CD4-positive, alpha-beta T cell treated with Interleukin-15 for 4 hours (primary cell): ENCODE results near the gene FAM163B.

Experiments used
- DNase-seq: peaks from one replicate; pipeline ENCODE4 v3.0.0-alpha.2; 2020; ENCODE audit warnings: low spot score

The FAM163B gene

DNA sequence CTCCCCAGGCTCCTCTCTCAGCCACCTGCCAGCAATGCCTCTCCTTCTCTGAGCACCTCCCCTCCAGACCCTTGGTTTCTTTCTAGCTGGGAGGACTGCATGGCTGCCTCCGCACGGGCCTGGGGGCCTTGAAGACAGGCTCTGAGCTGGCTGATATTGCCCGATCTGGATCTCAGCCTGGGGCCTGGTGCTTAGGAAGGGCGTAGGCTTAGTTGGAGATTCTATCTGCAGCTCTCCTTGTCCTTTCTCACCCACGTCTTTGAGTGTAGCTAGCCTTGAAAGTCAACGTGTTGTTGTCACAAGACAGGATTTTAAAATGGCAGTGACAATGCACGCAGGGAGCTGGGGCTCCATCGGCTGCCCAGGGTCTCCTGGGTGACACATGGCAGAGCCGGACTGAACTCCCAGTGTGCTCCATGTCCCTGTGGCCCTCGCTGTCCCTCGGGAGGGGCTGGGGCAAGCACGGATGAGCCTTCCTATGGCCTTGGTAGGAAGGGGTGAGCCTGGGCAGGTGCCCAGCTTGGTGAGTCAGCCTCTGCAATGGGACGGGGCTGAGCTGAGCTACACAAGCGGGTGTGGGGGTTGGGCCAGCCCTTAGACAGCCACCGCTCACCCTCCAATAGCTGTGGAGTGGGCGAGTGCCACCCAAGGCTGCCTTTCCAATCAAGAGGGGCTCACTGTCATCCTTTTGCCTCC lies 65.3 kb downstream of the FAM163B start:
- no peak for DNase-seq

DNA sequence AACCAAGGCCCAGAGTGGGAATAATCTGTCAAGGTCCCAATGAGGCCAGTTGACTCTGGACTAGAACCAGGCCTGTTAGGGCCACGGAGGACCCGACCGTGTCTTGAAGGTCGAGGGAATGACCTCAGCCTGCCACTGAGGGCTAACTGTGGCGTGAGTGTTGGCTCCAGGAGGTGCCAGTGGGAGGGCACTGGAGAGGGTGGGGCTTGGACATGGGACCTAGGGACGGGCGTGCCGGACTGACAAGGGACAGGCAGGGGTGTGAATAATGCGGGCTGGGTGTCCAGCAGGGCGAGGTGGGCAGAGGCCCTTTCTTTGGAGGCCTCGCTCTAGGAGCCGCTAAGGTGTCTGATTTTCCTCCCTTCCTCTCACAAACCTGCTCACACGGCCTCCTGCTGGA lies 67.2 kb downstream of the FAM163B start:
- no peak for DNase-seq

DNA sequence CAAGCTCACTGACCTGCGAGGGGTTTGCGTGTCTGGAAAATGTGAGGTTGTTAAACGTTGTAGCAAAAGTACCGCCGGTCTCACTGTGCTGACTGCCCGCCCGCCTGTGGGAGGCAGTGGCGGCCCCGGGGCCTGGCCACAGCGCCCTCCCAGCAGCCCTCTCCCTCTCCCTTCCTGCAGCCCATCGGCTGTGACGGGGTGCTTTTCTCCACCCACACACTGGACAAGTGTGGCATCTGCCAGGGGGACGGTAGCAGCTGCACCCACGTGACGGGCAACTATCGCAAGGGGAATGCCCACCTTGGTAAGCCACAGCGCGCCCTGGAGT lies 68.5 kb downstream of the FAM163B start:
- no peak for DNase-seq

DNA sequence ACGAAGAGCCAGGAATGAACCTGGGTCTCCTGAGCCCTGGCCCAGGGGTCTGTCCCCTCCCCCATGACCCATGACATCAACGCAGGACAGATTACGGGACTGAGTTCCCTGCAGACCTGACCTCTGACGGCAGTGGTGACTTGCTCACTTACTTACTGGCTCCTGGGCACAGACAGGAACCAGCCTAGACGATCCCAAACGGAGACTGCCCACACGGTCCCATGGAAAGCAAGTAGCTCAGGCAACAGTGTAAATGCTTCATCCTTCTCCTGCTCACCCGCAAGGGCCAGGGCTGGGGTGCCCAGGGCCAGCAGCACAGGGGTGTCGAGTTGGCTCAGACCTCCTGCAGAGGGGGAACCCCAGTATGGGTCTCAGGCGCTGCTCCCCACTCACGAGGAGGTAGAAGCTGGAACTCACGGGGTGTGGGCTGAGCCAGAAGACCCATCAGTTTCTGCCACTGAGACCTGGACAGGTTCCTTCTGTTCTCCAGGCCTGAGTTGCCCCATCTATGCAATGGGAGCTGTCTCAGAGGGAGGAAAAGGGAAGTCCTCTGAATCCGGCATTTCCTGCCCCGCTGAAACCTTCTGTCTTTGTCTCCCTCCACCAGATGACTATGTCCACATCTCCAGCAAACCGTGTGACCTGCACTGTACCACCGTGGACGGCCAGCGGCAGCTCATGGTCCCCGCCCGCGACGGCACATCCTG lies 69.0 kb downstream of the FAM163B start:
- DNase-seq, result no peak

DNA sequence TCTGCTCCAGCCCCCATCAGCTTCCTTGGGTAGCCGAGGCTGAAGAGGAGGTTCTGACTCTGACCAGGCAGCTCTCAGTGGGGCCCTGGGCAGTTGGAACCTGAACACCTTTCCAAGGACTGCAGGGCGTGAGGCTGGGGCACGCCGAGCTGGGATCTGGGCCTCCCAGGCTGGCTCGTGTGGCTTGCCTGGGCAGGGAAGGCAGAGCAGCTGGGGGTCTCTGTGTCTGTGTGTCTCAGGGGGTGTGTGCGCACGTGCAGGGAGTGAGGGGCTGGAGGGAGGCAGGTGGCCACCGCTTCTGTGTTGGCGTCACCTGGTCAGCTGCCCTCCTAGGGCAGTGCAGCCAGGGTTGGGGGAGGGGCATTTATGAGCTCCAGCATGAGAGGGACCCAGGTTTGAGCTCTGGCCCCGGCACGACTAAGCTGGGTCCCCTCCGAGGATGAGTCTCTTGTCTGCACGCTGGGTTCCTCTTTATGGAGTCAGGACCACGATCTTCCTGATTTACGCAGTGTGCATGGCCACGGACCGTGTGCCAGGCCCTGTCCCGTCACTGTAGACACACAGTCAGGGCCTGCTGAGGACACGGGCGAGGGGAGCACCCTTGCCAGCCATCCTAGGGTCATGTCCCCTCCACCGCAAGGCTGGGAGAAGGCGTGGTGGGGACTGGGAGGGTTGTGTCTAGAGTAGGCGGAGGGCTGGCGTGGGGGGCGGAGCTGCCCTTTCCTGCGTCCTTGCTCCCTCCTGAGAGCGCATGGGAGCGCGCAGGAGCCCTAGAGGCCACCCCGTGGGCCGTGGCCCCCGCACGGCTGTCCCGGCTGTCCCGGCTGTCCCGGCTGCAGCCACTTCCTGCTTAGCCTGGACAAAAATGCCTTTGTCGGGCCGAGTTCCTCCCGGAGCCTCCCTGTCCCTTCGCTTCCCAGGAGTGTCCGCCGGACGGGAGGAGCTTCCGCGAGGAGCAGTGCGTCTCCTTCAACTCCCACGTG lies 70.0 kb downstream of the FAM163B start:
- DNase-seq, result no peak

DNA sequence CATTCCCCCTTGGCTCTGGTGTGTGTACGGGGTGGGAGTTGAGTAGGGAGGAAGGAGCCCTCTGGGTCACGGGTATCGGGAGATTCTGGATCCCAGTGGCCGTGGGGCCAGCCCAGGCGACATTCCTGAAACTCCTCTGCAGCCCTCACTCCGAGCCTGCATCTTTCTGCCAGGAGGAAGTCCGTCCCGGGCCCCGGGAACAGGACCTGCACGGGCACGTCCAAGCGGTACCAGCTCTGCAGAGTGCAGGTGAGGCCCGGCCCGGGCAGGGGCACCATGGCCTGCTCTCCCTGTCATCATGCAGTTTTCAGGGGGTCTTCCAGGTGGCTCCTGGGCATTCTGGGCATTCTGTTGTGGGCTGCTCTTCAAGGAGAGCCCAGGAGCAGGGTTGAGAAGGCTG lies 71.0 kb downstream of the FAM163B start:
- no peak for DNase-seq

DNA sequence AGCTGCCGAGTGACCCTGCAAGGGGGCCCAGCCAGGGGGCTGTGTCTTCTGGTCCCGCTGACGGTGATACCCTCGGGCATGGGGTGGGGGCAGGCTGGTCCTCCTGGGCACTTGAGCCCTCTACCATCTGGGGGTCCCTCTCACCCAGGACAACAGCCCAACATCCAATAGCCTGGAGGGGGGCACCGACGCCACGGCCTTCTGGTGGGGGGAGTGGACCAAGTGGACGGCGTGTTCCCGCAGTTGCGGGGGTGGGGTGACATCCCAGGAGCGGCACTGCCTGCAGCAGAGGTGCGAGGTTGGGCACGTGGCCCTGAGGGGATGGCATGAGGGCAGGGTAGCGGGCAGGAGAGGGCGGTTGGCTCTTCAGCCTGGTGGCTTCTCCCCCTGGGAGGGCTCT lies 71.9 kb downstream of the FAM163B start:
- no peak for DNase-seq

DNA sequence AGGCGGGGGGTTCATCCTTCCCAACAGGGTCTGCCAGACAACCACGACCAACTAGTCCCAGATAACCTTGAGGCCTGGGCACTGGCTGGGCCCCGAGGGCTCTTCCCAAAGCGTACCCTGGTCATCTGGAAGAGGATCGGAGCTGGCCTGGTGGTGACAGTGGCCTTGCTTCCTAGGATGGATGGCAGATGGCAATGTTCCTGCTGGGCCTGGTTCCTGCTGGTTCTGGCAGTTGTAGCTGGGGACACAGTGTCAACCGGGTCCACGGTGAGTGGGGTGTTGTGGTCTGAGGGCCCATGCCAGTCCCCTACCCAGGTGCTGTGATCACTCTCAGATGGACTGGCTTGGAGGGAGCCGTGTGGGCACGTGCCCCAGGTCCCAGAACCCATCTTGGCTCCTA lies 72.7 kb downstream of the FAM163B start:
- DNase-seq, result no peak

DNA sequence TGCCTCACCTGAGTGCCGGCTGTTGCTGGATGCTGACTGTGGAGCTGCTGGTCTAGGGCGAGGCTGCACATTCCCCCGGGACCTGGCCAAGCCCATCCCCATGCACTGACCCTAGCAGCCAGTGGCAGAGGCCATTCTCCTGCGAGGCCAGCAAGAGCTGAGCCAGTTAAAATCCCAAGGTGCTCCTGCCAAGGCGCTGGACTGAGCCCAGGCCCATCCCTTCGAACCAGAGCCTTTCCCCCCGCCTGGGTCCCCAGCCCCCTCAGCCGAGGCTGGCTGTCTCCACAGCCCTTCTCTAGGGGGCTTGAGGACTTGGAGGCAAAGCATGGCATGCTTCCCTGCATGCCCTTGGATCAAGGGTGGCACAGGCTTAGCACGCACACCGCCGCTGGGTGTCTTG lies 73.1 kb downstream of the FAM163B start:
- no peak for DNase-seq

DNA sequence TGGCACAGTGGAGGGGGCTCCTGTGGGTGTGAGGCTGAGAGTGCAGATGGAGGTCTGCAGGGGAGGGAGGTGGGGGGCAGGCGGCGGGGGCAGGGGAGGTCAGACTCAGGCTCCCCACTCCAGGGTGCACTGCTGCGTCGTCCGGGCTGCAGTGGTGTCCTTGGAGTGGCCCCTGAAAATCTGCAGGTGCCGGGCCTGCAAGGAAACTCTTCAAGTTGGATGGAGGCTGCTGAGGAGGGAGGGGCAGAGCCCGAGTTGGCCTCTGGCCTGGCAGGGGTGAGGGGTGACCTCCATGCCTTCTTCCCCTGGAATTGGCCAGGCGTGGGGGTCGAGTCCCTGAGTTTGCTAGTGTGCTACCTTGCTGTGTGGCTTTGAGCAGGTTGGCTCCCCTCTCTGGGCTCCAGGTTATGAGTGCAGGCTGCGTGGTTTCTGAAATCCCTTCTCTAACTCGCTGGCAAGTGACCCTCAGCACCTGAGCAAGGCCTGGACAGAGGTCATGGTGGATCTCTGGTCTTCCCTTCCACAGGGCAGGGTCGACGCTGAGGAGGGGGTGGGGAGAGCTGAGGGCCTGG lies 73.8 kb downstream of the FAM163B start:
- DNase-seq, result no peak

DNA sequence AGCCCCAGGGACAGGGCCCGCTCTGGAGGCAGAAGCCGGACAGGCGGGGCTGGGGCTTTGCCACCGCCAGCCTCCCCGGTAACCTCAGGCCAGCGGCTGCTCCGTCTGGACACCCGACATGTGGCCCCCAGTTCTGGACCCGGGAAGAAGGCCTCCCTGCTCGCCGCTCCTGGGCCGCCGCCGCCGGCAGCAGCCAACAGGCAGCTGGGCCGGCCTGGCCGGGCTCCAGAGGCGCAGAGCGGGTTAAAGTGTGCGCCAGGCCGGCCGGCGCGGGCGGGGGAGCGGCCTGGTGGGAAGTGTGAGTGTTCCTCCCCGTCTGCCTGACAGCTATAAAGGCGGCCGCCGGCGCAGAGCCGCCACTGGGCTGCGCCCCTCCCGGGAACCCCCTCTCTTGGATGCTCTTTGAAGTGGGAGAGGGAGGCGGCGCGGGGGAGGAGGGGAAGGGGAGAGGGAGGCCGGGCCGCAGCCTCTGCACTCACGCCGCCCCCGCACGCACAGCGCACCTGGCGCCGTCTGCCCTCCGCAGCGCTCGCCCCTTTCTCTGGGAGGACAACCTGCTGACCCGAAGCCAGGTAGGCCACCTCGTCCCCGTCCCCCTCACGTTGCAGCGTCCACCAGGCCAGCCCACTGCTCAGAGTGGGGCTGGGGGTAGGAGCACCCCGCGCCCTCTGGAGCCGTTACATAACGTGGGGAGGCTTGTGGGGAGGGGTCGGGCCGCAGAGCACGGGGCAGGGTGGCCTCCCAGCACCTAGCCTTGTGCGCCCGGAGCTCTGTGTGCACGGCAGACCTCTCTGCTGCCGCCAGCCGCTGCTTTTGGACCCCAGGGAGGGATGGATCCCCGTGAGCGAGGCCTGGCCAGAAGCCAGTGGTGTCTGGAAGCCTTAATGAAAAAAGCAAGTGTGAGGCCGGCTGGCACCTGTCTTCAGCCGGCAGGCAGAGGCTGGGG lies 74.6 kb downstream of the FAM163B start, which contains the start of gene ADAMTSL2:
TSS of gene ADAMTSL2 (plus strand) at position 359 of the 946 bp plus-strand sequence. CDS start 2,009 bp downstream, outside the sequence.
- DNase-seq, result peak; percentile 27

DNA sequence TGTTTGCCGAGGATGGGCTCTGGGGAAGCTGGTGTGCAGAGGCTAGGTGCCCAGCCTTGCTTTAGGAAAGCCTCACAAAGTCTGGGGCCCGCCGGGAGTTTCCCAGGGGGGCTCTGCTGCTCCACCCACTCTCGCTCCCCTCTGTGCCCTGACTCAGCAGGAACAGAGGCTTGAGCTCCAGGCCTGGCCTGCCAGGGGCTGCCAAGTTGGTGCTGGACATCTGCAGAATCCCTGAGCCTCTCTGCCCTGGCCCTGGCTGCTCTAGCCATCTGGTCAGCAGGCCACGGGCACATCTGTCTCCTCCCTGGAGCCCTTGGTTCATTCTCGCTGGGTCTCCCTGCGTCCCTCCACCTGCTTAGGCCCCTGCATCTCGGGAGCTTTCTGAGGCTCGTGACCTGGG lies 75.3 kb downstream of the FAM163B start:
- no peak for DNase-seq

DNA sequence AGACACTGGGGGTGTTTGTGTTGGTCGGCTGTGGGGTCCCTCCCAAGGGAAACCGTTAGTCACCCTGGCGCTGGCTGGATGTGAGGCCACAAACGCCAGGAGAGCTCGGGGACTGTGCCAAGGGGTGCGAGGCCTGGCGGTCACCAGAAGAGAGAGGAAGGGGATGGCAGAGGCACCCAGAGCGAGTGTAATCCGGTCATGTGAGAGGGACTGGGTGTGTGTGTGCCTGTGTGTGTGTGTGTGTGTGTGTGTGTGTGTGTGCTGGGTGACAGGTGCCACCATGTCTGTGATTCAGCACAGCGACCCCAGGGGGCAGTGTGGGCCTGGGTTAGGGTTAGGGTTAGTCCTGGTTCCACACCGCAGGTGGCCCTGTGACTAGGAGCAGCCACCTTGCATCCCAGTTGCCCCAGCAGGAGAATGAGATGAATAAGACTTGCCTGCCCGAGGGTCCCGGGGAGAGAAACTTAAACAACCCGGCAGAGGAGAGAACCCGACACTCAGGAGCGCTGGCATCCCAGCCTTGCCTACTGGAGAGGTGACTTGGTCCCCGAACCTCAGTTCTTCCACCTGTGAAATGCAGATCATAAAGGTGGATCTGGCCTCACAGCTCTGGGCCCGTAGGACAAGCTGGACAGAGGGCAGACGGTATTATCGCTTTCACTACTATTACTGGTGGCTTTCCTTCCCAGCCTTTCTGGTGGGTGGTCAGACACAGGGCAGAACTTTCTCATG lies 76.1 kb downstream of the FAM163B start:
- DNase-seq, result peak; percentile 53

DNA sequence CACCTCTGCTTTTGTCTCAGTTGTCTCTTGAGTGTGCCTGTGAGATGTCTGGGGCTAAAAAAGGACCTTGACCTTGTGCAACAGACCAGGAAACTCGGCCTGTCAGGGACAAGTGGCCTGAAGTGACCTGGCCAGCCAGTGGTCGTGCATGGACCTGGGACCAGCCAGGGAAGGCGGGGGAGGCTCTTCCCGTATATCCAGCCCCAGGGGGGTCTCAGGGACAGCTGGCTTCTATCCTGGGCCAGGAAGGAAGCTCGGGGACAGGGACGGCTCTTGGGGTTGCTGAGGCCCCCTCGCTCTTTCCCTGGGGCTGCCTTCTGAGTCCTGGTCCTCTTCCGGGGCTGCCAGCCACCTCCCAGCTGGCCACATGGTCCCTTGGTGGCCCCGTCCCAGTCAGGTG lies 77.9 kb downstream of the FAM163B start:
- no peak for DNase-seq

DNA sequence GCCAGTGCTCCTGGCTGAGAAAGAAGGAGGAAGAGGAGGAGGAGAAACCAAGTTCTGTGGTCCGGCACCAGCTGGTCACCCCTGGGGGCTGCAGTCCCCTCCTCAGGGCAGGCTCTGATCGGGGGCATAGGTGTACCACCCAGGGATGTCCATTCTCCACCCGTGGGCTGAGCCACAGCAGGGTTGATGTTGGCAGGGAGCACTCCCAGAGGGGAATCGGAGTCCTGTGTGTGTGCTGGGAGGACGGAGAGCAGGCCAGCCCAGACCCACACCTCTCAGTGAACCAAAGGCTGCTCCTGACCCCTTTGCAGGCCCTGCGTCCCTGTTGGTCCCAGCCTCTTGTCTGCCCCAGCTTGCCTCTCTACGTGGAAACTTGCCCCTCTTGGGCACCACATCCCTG lies 79.3 kb downstream of the FAM163B start:
- no peak for DNase-seq

DNA sequence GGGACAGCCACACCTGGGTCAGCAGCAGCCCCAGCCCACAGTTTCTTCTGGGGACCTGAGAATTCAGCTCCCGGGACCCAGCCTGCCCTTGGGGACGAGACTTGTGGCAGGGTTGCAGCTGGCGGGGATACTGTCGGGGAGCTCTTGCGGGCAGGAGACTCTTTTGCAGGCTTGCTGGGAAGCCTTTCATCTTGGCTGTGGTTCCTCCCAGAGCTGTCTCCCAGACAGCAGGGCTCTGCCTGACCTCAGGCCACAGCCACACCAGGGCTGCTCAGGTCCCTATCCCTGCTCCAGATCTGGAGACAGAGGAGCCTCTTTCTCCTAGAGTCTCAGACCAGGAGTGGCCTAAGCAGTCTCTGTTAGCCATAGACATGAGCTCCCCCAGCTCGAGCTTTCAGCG lies 79.7 kb downstream of the FAM163B start:
- DNase-seq, result no peak

DNA sequence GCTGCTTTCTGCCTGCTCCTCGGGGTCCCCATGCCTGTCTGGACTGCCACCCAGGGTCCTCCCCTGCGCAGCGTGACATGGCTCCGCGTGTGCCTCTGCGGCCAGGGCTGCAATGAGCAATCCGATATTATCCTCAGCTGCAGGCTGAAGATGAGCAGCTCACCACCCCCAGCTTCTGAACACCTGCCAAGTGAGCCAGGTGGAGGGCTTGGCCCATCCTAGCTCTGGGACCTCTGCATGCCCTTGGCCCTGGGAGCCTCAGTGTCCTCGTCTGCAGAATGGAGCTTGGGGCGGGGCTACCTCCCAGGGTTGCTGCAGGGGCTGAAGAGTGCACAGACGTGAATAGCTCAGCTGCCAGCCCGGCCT lies 80.3 kb downstream of the FAM163B start:
- DNase-seq, result no peak

DNA sequence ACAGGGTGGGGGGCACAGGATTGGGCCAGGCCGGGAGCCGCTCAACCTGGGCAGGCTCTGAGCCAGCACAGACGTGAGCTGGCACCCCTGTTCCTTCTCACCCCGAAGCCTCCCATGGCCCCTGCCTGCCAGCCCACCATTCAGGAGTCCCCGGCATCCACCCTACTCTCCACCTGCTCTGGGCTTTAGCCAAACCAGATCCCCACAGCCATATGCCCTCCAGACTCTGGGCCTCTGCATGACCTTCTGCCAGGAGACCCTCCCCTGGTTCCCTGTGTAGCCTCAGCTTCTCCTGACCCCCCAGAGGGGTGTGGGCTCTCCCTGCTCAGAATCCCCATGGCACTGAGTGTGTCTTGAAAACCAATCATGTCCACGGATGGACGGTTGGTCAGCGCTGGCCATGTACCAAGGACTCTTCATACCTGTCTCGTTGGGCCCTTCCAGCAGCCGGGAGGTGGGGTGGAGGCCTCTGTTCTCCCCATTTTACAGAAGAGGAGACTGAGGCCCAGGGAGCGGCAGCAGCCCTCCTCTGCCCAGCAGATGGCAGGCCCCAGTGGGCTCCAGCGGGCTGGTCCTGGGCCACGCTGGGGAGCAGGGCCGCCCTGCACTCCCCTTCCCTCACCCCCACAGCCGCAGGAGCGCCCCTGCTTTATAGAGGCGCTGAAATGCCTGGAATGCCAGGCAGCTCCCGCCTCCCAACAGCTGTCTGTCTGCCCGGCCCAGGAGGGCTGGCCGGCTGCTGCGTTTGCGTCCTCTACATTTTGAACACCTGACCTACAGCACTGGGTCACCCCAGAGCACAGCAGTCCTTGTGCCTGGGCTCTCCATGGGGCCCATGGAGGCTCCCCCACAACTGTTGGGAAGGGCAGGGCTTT lies 81.0 kb downstream of the FAM163B start:
- DNase-seq, result no peak

DNA sequence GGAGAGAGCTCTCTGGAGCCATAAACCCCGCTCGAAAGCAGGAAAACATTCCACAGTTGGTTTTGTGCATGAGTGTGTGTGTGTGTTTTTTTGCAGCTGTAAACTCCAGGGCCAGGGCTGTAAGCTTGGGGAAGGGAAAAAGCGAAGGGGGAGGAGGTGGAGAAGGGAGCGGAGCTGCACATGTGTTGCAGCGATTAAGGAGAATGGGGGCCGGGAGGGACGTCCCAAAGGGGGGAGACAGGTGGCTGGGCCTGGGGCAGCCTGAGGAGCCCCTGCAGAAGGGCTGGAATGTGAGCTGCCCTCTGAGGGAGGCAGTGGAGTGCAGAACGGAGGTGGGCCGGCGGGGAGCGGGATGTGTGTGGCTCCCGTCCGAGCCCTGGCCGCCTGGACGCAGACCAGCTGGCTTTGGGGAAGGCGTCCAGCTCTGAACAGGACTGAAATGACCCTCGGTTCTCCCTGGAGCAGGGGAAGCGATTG lies 81.7 kb downstream of the FAM163B start:
- no peak for DNase-seq
